ENCODE measurements around the gene PRR20G. TPM values are rescaled to one million over a fixed set of nuclear protein-coding genes. Genes with fewer than 3 reads are reported as not detected.

Gene PRR20G
- total RNA-seq, 1 donor from 2014 or later, result not detected

- DNase-seq (ENCODE audit: low read depth in 2 of 2), result no peak
These were observed 24.1 kb downstream of the PRR20G start for GRCh38 chr3:127263586-127264231.

- DNase-seq (ENCODE audit: low read depth in 2 of 2), result no peak
These were observed 24.8 kb downstream of the PRR20G start for GRCh38 chr3:127263037-127263436.

GRCh38 chr3:127262533-127262932 lies 25.3 kb downstream of the PRR20G start:
- no peak for DNase-seq (ENCODE audit: low read depth in 2 of 2)

GRCh38 chr3:127261925-127262324 lies 25.9 kb downstream of the PRR20G start:
- no peak for DNase-seq (ENCODE audit: low read depth in 2 of 2)

- DNase-seq (ENCODE audit: low read depth in 2 of 2), result no peak
These were observed 26.9 kb downstream of the PRR20G start for GRCh38 chr3:127260826-127261555.

GRCh38 chr3:127260416-127260815 lies 27.4 kb downstream of the PRR20G start:
- no peak for DNase-seq (ENCODE audit: low read depth in 2 of 2)

- DNase-seq (ENCODE audit: low read depth in 2 of 2), result no peak
These were observed 28.0 kb downstream of the PRR20G start for GRCh38 chr3:127259882-127260281.

- no peak for DNase-seq (ENCODE audit: low read depth in 2 of 2)
These were observed 29.1 kb downstream of the PRR20G start for GRCh38 chr3:127258733-127259132.

GRCh38 chr3:127257351-127257750 lies 30.5 kb downstream of the PRR20G start:
- no peak for DNase-seq (ENCODE audit: low read depth in 2 of 2)

- no peak for DNase-seq (ENCODE audit: low read depth in 2 of 2)
These were observed 31.0 kb downstream of the PRR20G start for GRCh38 chr3:127256733-127257271.

- DNase-seq (ENCODE audit: low read depth in 2 of 2), result no peak
These were observed 31.7 kb downstream of the PRR20G start for GRCh38 chr3:127256138-127256537.

GRCh38 chr3:127255516-127255915 lies 32.3 kb downstream of the PRR20G start:
- DNase-seq (ENCODE audit: low read depth in 2 of 2), result no peak

GRCh38 chr3:127254730-127255129 lies 33.1 kb downstream of the PRR20G start:
- peak in 1 of 2 donors; percentile 20 for DNase-seq (ENCODE audit: low read depth in 2 of 2)

GRCh38 chr3:127254033-127254644 lies 33.7 kb downstream of the PRR20G start:
- DNase-seq (ENCODE audit: low read depth in 2 of 2), result no peak

GRCh38 chr3:127253491-127253890 lies 34.4 kb downstream of the PRR20G start:
- no peak for DNase-seq (ENCODE audit: low read depth in 2 of 2)

GRCh38 chr3:127252446-127252845 lies 35.4 kb downstream of the PRR20G start:
- DNase-seq (ENCODE audit: low read depth in 2 of 2), result no peak

GRCh38 chr3:127250032-127250431 lies 37.8 kb downstream of the PRR20G start:
- no peak for DNase-seq (ENCODE audit: low read depth in 2 of 2)

GRCh38 chr3:127247292-127247691 lies 40.6 kb downstream of the PRR20G start:
- DNase-seq (ENCODE audit: low read depth in 2 of 2), result no peak

GRCh38 chr3:127238602-127239001 lies 49.2 kb downstream of the PRR20G start:
- no peak for DNase-seq (ENCODE audit: low read depth in 2 of 2)

GRCh38 chr3:127237835-127238234 lies 50.0 kb downstream of the PRR20G start:
- DNase-seq (ENCODE audit: low read depth in 2 of 2), result no peak

GRCh38 chr3:127235706-127236105 lies 52.1 kb downstream of the PRR20G start:
- DNase-seq (ENCODE audit: low read depth in 2 of 2), result no peak

GRCh38 chr3:127234778-127235177 lies 53.1 kb downstream of the PRR20G start:
- no peak for DNase-seq (ENCODE audit: low read depth in 2 of 2)
